Fibroblast of pulmonary artery (primary cell): ENCODE results near the gene TMEM139.
A peak's percentile ranks its signal among the peaks of the same experiment; 100 is the strongest.
"Not testable (repeated sequence)": the region's sequence is repeated elsewhere in the genome, so short reads cannot be mapped to it uniquely, and the experiment has no call there.

Experiments used
- DNase-seq: peaks from one replicate; pipeline ENCODE4 v3.0.0-alpha.2; 2010; ENCODE audit warnings: low read depth
- H3K4me3 ChIP-seq: replicated peaks from 2 replicates; pipeline ENCODE4 v1.5.1; 2011; ENCODE audit warnings: low read depth, mild to moderate bottlenecking, control low read depth, low read length, moderate library complexity
- CTCF ChIP-seq: IDR thresholded peaks from 2 replicates; pipeline ENCODE4 v1.5.1; 2011; ENCODE audit warnings: mild to moderate bottlenecking, control low read depth, low read length, inconsistent platforms; ENCODE audit errors: missing control alignments

Gene TMEM139

GRCh38 chr7:143256932-143257331, 27.8 kb upstream of the TMEM139 start:
- TF ChIP-seq CTCF, result no peak
- H3K4me3 ChIP-seq, result no peak overlapping the region
- DNase-seq, result no peak

GRCh38 chr7:143257501-143257900, 27.3 kb upstream of the TMEM139 start:
- H3K4me3 ChIP-seq, result no peak overlapping the region
- no peak for DNase-seq
- TF ChIP-seq CTCF, result no peak

GRCh38 chr7:143258831-143259230, 25.9 kb upstream of the TMEM139 start:
- DNase-seq, result peak; percentile 18
- no peak overlapping the region for H3K4me3 ChIP-seq

GRCh38 chr7:143259765-143260164, 25.0 kb upstream of the TMEM139 start:
- no peak for TF ChIP-seq CTCF
- no peak overlapping the region for H3K4me3 ChIP-seq
- no peak for DNase-seq

More at GRCh38 chr7:143258831-143259230, 25.9 kb upstream of the TMEM139 start:
- TF ChIP-seq CTCF, result no peak

- DNase-seq, result no peak
- no peak overlapping the region for H3K4me3 ChIP-seq
- no peak for TF ChIP-seq CTCF
Observed at GRCh38 chr7:143261901-143262300, 22.9 kb upstream of the TMEM139 start.

- TF ChIP-seq CTCF, result no peak
- peak; percentile 69 for DNase-seq
- peak within 1 kb of the TSS; percentile 91 for H3K4me3 ChIP-seq
Observed at GRCh38 chr7:143263266-143264195, 21.2 kb upstream of the TMEM139 start, which contains the start of gene GSTK1. Gene GSTK1, plus strand, starts transcription at chr7:143263441. Its CDS starts 73 bp downstream, at chr7:143263514.

GRCh38 chr7:143264196-143264568, 20.6 kb upstream of the TMEM139 start:
- H3K4me3 ChIP-seq, result peak overlapping the region; percentile 91
- DNase-seq, result not testable (repeated sequence)
